AG04450 (cell line): ENCODE results near the gene OXCT1. TPM values are rescaled to one million over a fixed set of nuclear protein-coding genes. Genes with fewer than 3 reads are reported as not detected.
"Not testable (repeated sequence)": the region's sequence is repeated elsewhere in the genome, so short reads cannot be mapped to it uniquely, and the experiment has no call there.

Experiments used
- CTCF ChIA-PET: fragments of 300-600, 350-600 bp; formaldehyde crosslinking; extraction: SDS; loops from one replicate; lab custom pipeline; 2022; ENCODE audit warnings: antibody characterized with exemption, inconsistent platforms; lab: Charles Lee
- POLR2A ChIA-PET: fragments of 350-600 bp; formaldehyde crosslinking; extraction: SDS; loops from one replicate; lab custom pipeline; 2021; ENCODE audit warnings: antibody characterized with exemption, inconsistent platforms; lab: Yijun Ruan, JAX
- DNase-seq: peaks from one replicate; pipeline ENCODE4 v3.0.0-alpha.2; 2011; ENCODE audit warnings: low read depth, low spot score
- H3K27ac ChIP-seq: one replicate; pipeline ENCODE4 v1.5.1; 2012; ENCODE audit warnings: low read depth, low read length, control low read depth
- H3K27me3 ChIP-seq: one replicate; pipeline ENCODE4 v1.6.0; 2012; ENCODE audit warnings: low read length; ENCODE audit not compliant: control insufficient read depth, insufficient read depth
- H3K4me3 ChIP-seq: 2 replicates; pipeline ENCODE4 v1.5.1; 2011; ENCODE audit warnings: mild to moderate bottlenecking, low read depth, low read length, control low read depth
- H3K9me3 ChIP-seq: 2 replicates; pipeline ENCODE4 v1.5.1; 2012; ENCODE audit warnings: low read length; ENCODE audit not compliant: control insufficient read depth, insufficient read depth
- polyA plus RNA-seq: library from polyadenylated mRNA; depleted of rRNA; stranded (reverse); fragments of >200 nt; gene quantifications from 2 replicates; pipeline ENCODE4 v1.2.3, GENCODE V29; 2011
- TF ChIP-seq, protein P1 (sequence below): IDR thresholded peaks from 2 replicates; pipeline ENCODE4 v1.5.1; 2011; ENCODE audit warnings: low read depth, low read length, control low read depth, inconsistent platforms

Gene OXCT1
- polyA plus RNA-seq, 1 experiment = 31.7 TPM

GRCh38 chr5:41754857-41755256 is 115.4 kb downstream of the OXCT1 start:
- Histone ChIP-seq H3K27ac (no peak overlapping the region), H3K27me3 (no peaks in the 10 kb centered on the region), H3K9me3 (no peaks in the 10 kb centered on the region), H3K4me3 (no peak overlapping the region)
- POLR2A ChIA-PET = no interaction called here
- DNase-seq = no peak
- TF ChIP-seq, protein P1, sequence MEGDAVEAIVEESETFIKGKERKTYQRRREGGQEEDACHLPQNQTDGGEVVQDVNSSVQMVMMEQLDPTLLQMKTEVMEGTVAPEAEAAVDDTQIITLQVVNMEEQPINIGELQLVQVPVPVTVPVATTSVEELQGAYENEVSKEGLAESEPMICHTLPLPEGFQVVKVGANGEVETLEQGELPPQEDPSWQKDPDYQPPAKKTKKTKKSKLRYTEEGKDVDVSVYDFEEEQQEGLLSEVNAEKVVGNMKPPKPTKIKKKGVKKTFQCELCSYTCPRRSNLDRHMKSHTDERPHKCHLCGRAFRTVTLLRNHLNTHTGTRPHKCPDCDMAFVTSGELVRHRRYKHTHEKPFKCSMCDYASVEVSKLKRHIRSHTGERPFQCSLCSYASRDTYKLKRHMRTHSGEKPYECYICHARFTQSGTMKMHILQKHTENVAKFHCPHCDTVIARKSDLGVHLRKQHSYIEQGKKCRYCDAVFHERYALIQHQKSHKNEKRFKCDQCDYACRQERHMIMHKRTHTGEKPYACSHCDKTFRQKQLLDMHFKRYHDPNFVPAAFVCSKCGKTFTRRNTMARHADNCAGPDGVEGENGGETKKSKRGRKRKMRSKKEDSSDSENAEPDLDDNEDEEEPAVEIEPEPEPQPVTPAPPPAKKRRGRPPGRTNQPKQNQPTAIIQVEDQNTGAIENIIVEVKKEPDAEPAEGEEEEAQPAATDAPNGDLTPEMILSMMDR = no peak
- CTCF ChIA-PET = interaction anchor here (1.0 to 3.9 kb wide), 7 partner anchors 14 to 101 kb away, joined by 3 to 25 read pairs (median 4); no protein-coding TSS in a partner anchor

DNA sequence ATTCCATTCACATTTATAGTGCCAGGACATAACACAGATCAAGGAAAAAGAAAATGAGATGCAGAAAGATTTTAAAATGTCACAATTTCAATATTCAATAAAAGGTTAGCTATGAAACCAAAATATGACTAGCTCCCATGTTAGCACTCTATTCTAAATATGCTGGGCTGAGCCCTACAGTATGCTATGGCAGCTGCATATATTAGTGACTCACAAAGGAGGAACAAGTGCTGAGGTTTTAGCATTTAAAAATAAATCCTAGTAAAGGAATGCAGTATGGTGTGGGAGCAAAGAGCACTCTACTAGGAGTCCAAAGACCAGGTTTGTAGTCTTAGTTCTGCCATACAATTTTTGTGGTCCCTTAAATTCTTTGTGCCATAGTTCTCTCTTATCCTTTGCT is 118.4 kb downstream of the OXCT1 start:
- no peaks in the 10 kb centered on the region for H3K9me3 ChIP-seq
- H3K27me3 ChIP-seq = no peaks in the 10 kb centered on the region
- H3K27ac ChIP-seq = no peak overlapping the region
- CTCF ChIA-PET = interaction anchor here (0.9 to 1.0 kb wide), 2 partner anchors 10 to 55 kb away, joined by 3 to 4 read pairs; no protein-coding TSS in a partner anchor
- POLR2A ChIA-PET = interaction anchor here (0.6 kb wide), 1 partner anchor 86 kb away, joined by 3 read pairs; no protein-coding TSS in a partner anchor
- H3K4me3 ChIP-seq = no peak overlapping the region
- no peak for DNase-seq
- TF ChIP-seq, protein P1 = no peak

DNA sequence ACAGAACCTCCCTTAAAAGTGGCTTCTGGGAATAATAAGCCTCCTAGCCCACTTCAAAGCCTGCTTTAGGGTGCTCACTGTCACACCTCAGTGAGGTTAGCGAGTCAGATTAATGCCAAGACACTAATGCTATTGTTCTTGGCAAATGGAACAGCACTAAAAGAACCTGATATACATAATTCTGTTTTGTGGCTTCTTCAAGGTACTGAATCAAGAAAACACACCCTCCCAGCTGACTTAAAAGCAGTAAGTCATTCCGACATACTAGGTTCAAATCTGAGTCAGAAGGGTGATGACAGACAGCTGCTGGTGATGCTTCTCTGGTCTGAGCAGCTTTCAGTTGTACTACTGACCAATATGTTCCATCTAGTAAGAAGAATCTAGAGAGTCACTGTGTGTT is 121.6 kb downstream of the OXCT1 start:
- no peak for DNase-seq
- no peaks in the 10 kb centered on the region for H3K27me3 ChIP-seq
- POLR2A ChIA-PET = no interaction called here
- no peak overlapping the region for H3K27ac ChIP-seq
- H3K4me3 ChIP-seq = no peak overlapping the region
- TF ChIP-seq, protein P1 = no peak
- H3K9me3 ChIP-seq = no peaks in the 10 kb centered on the region
- CTCF ChIA-PET = no interaction called here

GRCh38 chr5:41747708-41748107 is 122.5 kb downstream of the OXCT1 start:
- POLR2A ChIA-PET = no interaction called here

DNA sequence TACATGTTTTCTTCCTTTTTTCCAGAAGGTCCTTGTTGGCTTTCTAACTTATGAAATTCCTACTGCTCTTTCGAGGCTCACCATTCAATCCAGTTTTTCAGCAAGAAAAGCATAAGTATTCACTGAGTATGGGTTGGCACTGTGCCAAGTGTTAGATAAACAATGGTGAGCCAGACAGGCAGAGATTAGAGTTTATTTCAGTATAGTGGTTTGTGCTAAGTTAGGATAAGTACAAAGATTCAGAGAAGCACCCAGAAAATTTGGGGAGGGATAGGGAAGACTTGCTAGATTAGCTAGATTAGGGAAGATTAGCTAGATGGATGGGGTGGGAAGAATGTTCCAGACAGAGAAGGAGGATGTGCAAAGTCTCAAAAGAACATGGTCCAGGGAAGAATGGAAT is 122.9 kb downstream of the OXCT1 start:
- TF ChIP-seq, protein P1 = no peak
- ChIA-PET POLR2A (no interaction called here), CTCF (interaction anchor here (1.0 kb wide), 1 partner anchor 840 kb away, joined by 8 read pairs; no protein-coding TSS in a partner anchor)
- Histone ChIP-seq H3K4me3 (no peak overlapping the region), H3K27ac (no peak overlapping the region), H3K9me3 (no peaks in the 10 kb centered on the region), H3K27me3 (no peaks in the 10 kb centered on the region)
- no peak for DNase-seq

More at GRCh38 chr5:41747708-41748107, 122.5 kb downstream of the OXCT1 start:
- no peak for DNase-seq
- no peaks in the 10 kb centered on the region for H3K9me3 ChIP-seq
- no peaks in the 10 kb centered on the region for H3K27me3 ChIP-seq
- H3K4me3 ChIP-seq = no peak overlapping the region
- TF ChIP-seq, protein P1 = no peak
- CTCF ChIA-PET = interaction anchor here (1.0 kb wide), 1 partner anchor 841 kb away, joined by 8 read pairs; no protein-coding TSS in a partner anchor
- no peak overlapping the region for H3K27ac ChIP-seq

DNA sequence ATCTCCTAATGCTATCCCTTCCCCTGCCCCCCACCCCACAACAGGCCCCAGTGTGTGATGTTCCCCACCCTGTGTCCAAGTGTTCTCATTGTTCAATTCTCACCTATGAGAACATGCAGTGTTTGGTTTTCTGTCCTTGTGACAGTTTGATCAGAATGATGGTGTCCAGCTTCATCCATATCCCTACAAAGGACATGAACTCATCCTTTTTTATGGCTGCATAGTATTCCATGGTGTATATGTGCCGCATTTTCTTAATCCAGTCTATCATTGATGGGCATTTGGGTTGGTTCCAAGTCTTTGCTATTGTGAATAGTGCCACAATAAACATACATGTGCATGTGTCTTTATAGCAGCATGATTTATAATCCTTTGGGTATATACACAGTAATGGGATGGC is 127.6 kb downstream of the OXCT1 start:
- CTCF ChIA-PET, H3K9me3 ChIP-seq, DNase-seq, H3K4me3 ChIP-seq, POLR2A ChIA-PET, H3K27me3 ChIP-seq, H3K27ac ChIP-seq: not testable (repeated sequence)
